H1 (cell line): ENCODE data around the gene GPR37. TPM values are rescaled to one million over a fixed set of nuclear protein-coding genes. Genes with fewer than 3 reads are reported as not detected.

Experiments used
- CTCF ChIA-PET: fragments of 300-600 bp; sonication (Branson Sonifier 250); formaldehyde crosslinking; loops from one replicate; lab custom pipeline; 2021; ENCODE audit not compliant: partially characterized antibody; lab: Charles Lee
- POLR2A ChIA-PET: fragments of 300-600 bp; sonication (Branson Sonifier 250); formaldehyde crosslinking; loops from one replicate; lab custom pipeline; 2021; ENCODE audit warnings: inconsistent platforms; ENCODE audit not compliant: partially characterized antibody; lab: Charles Lee
- DNase-seq, 2 experiments: peaks; one replicate each; pipeline versions ENCODE4 v3.0.0 to v3.0.0-alpha.2; 2010 to 2022; ENCODE audit warnings: low spot score in 2 of 2, low read depth in 1 of 2, mixed read lengths in 1 of 2
- FAIRE-seq: peaks from 2 replicates; lab custom pipeline; 2011; peaks lifted over from hg19 to GRCh38; lab: Jason Lieb, UNC
- H2AFZ ChIP-seq: 2 replicates; pipeline ENCODE4 v1.8.1; 2012; ENCODE audit warnings: low read length, inconsistent platforms
- H2AK5ac ChIP-seq: 2 replicates; pipeline ENCODE4 v1.6.1; 2013; ENCODE audit warnings: low read depth, low read length
- H2BK120ac ChIP-seq: replicated peaks from 2 replicates; pipeline ENCODE3; 2013; ENCODE audit warnings: low read depth, low read length, inconsistent platforms
- H2BK12ac ChIP-seq: 2 replicates; pipeline ENCODE4 v1.6.1; 2013; ENCODE audit warnings: low read depth, low read length
- H2BK15ac ChIP-seq: 2 replicates; pipeline ENCODE4 v1.6.1; 2013; ENCODE audit warnings: low read length
- H2BK20ac ChIP-seq: 2 replicates; pipeline ENCODE4 v1.6.1; 2013; ENCODE audit warnings: low read length
- H2BK5ac ChIP-seq: 2 replicates; pipeline ENCODE4 v1.6.1; 2013; ENCODE audit warnings: low read depth, low read length
- H3K14ac ChIP-seq: 2 replicates; pipeline ENCODE4 v1.6.1; 2013; ENCODE audit warnings: inconsistent platforms; ENCODE audit not compliant: insufficient read length
- H3K18ac ChIP-seq: 2 replicates; pipeline ENCODE4 v1.6.1; 2013; ENCODE audit warnings: low read length; ENCODE audit errors: extremely low read depth
- H3K23ac ChIP-seq: 2 replicates; pipeline ENCODE4 v1.6.1; 2013; ENCODE audit warnings: inconsistent platforms; ENCODE audit not compliant: insufficient read length
- H3K23me2 ChIP-seq: 2 replicates; pipeline ENCODE4 v1.6.1; 2013; ENCODE audit warnings: low read depth, low read length
- H3K27ac ChIP-seq: 2 replicates; pipeline ENCODE4 v1.6.1; 2011; ENCODE audit warnings: low read depth, low read length, inconsistent platforms
- H3K27me3 ChIP-seq, 4 experiments: replicated peaks in 1 of 4; 1 replicate in 1 of 4; 2 replicates in 3 of 4; pipeline versions ENCODE4 v1.6.1 to v1.8.1; 2011 to 2013; ENCODE audit warnings: low read length in 3 of 4, mild to moderate bottlenecking in 3 of 4, inconsistent platforms in 2 of 4, mixed read lengths in 2 of 4, moderate library complexity in 1 of 4; ENCODE audit not compliant: control insufficient read depth in 3 of 4, insufficient read depth in 3 of 4; ENCODE audit errors: extremely low read depth in 1 of 4
- H3K36me3 ChIP-seq, 4 experiments: 2 replicates each; pipeline versions ENCODE4 v1.6.1 to v1.8.1; 2011 to 2013; ENCODE audit warnings: mild to moderate bottlenecking in 4 of 4, low read length in 3 of 4, moderate library complexity in 2 of 4, control low read depth in 1 of 4, inconsistent platforms in 1 of 4; ENCODE audit not compliant: insufficient read depth in 4 of 4, control insufficient read depth in 2 of 4
- H3K4ac ChIP-seq: replicated peaks from 2 replicates; pipeline ENCODE3; 2013; ENCODE audit warnings: low read length, low read depth, mixed read lengths, inconsistent platforms; ENCODE audit not compliant: insufficient read length
- H3K4me1 ChIP-seq, 4 experiments: replicated peaks in 1 of 4; 1 replicate in 1 of 4; 2 replicates in 3 of 4; pipeline versions ENCODE4 v1.6.1 to v1.8.1; 2011 to 2013; ENCODE audit warnings: low read length in 3 of 4, inconsistent platforms in 2 of 4, mixed read lengths in 1 of 4; ENCODE audit not compliant: insufficient read depth in 4 of 4, control insufficient read depth in 3 of 4
- H3K4me2 ChIP-seq, 2 experiments: 2 replicates each; pipeline versions ENCODE4 v1.6.1 to v1.8.1; 2011 to 2013; ENCODE audit warnings: low read depth in 2 of 2, low read length in 2 of 2, control low read depth in 1 of 2, inconsistent platforms in 1 of 2, mild to moderate bottlenecking in 1 of 2; ENCODE audit not compliant: insufficient read depth in 1 of 2
- H3K4me3 ChIP-seq, 4 experiments: fragments of 200-600, 300-600 bp in 1 of 4; sonication (generic), shearing (Covaris generic), sonication (Bioruptor Twin) in 1 of 4; 2 replicates each; pipeline versions ENCODE4 v1.5.1 to v1.8.1; 2011 to 2016; ENCODE audit warnings: low read length in 4 of 4, low read depth in 3 of 4, control low read depth in 2 of 4, inconsistent platforms in 2 of 4, mild to moderate bottlenecking in 2 of 4, mixed read lengths in 1 of 4, moderate library complexity in 1 of 4; ENCODE audit not compliant: insufficient read depth in 2 of 4; ENCODE audit errors: extremely low read depth in 1 of 4
- H3K56ac ChIP-seq: replicated peaks from 2 replicates; pipeline ENCODE3; 2013; ENCODE audit warnings: low read depth, mild to moderate bottlenecking, mixed read lengths, low read length, inconsistent platforms; ENCODE audit not compliant: insufficient read length
- H3K79me1 ChIP-seq: 2 replicates; pipeline ENCODE4 v1.6.1; 2013; ENCODE audit warnings: low read depth, low read length, control low read depth
- H3K79me2 ChIP-seq, 2 experiments: 2 replicates each; pipeline versions ENCODE4 v1.6.1 to v1.8.1; 2012 to 2013; ENCODE audit warnings: low read length in 2 of 2, mild to moderate bottlenecking in 2 of 2, inconsistent platforms in 1 of 2; ENCODE audit not compliant: insufficient read depth in 2 of 2, control insufficient read depth in 1 of 2
- H3K9ac ChIP-seq, 4 experiments: replicated peaks in 1 of 4; 1 replicate in 1 of 4; 2 replicates in 3 of 4; pipeline versions ENCODE4 v1.6.1 to v1.8.1; 2011 to 2013; ENCODE audit warnings: low read depth in 3 of 4, low read length in 3 of 4, control low read depth in 2 of 4, mild to moderate bottlenecking in 2 of 4, moderate library complexity in 2 of 4, inconsistent platforms in 1 of 4; ENCODE audit errors: extremely low read depth in 1 of 4
- H3K9me3 ChIP-seq, 2 experiments: 2 replicates each; pipeline versions ENCODE4 v1.6.1 to v1.8.1; 2012 to 2013; ENCODE audit warnings: mild to moderate bottlenecking in 2 of 2, moderate library complexity in 2 of 2, control low read depth in 1 of 2, inconsistent platforms in 1 of 2, low read depth in 1 of 2, low read length in 1 of 2, mixed read lengths in 1 of 2; ENCODE audit not compliant: insufficient read depth in 2 of 2
- H4K20me1 ChIP-seq, 2 experiments: replicated peaks in 1 of 2; 2 replicates each; pipeline versions ENCODE3 to v1.8.1; 2011 to 2013; ENCODE audit warnings: inconsistent platforms in 2 of 2, low read length in 2 of 2, mild to moderate bottlenecking in 1 of 2; ENCODE audit not compliant: insufficient read depth in 2 of 2, control insufficient read depth in 1 of 2
- H4K5ac ChIP-seq: 2 replicates; pipeline ENCODE4 v1.6.1; 2013; ENCODE audit warnings: low read length, low read depth, mixed read lengths, inconsistent platforms; ENCODE audit not compliant: insufficient read length
- H4K8ac ChIP-seq: 2 replicates; pipeline ENCODE4 v1.8.0; 2013; ENCODE audit warnings: mild to moderate bottlenecking, moderate library complexity, low read length, inconsistent platforms; ENCODE audit not compliant: insufficient read depth; ENCODE audit errors: extremely low read depth
- H4K91ac ChIP-seq: replicated peaks from 2 replicates; pipeline ENCODE3; 2013; ENCODE audit warnings: low read length, mixed read lengths, inconsistent platforms; ENCODE audit not compliant: insufficient read length
- BACH1 ChIP-seq: IDR thresholded peaks from 2 replicates; pipeline ENCODE4 v1.6.1; 2012; ENCODE audit warnings: low read length, improper control_type of control experiment
- HDAC6 ChIP-seq: IDR thresholded peaks from one replicate; pipeline ENCODE4 v1.7.1; 2012; ENCODE audit warnings: low read depth, mild to moderate bottlenecking, inconsistent platforms, low read length, moderate library complexity
- SP2 ChIP-seq: IDR thresholded peaks from 2 replicates; pipeline ENCODE4 v1.6.1; 2012; ENCODE audit warnings: mild to moderate bottlenecking, low read length, inconsistent platforms
- YY1 ChIP-seq: IDR thresholded peaks from 2 replicates; pipeline ENCODE4 v1.6.1; 2011; ENCODE audit warnings: low read depth, mild to moderate bottlenecking, low read length
- WGBS, 2 experiments: shearing (Covaris generic) in 1 of 2; methylation state at CpG; one replicate each; pipeline versions ENCODE4 v1.1.6 to v1.1.7; 2013 to 2015; ENCODE audit warnings: low lambda C conversion rate in 2 of 2, mixed read lengths in 2 of 2, inconsistent platforms in 1 of 2, low coverage in 1 of 2, missing lambda C conversion rate in 1 of 2; ENCODE audit not compliant: insufficient replicate concordance in 2 of 2, insufficient coverage in 1 of 2, insufficient read length in 1 of 2; ENCODE audit errors: extremely low coverage in 1 of 2, missing lambda C conversion rate in 1 of 2; 5-methylcytosine and 5-hydroxymethylcytosine counted together
- polyA plus RNA-seq, 7 experiments: library from polyadenylated mRNA; depleted of rRNA in 3 of 7; stranded (reverse) in 5 of 7; unstranded in 2 of 7; fragments of >200 nt in 5 of 7; fragments of 200-250 nt in 2 of 7; gene quantifications; 1 replicate in 5 of 7; 2 replicates in 1 of 7; 4 replicates in 1 of 7; pipeline versions ENCODE4 v1.2.1 to v1.2.3, GENCODE V29; 2011 to 2013; ENCODE audit warnings: missing spikeins in 2 of 7, mixed read lengths in 2 of 7
- total RNA-seq: library from RNA; stranded (reverse); fragmentation: NEBNext Ultra II Directional; extraction: Animal tissue kit (Norgen Biotek cat#: 25700); gene quantifications from 2 replicates; pipeline ENCODE4 v1.2.1, GENCODE V29; 2021
- TF ChIP-seq, protein P1 (sequence below): IDR thresholded peaks from 2 replicates; pipeline ENCODE4 v1.6.1; 2012; ENCODE audit warnings: inconsistent platforms
- TF ChIP-seq, protein P2 (sequence below): IDR thresholded peaks from 2 replicates; pipeline ENCODE4 v1.6.1; 2012; ENCODE audit warnings: low read length, inconsistent platforms

Gene GPR37
- total and polyA plus RNA-seq, 2 of the 8 experiments (the other 6 are each of a cell fraction or from before 2014, with no cell fraction given): 1.5 to 17.4 TPM

DNA sequence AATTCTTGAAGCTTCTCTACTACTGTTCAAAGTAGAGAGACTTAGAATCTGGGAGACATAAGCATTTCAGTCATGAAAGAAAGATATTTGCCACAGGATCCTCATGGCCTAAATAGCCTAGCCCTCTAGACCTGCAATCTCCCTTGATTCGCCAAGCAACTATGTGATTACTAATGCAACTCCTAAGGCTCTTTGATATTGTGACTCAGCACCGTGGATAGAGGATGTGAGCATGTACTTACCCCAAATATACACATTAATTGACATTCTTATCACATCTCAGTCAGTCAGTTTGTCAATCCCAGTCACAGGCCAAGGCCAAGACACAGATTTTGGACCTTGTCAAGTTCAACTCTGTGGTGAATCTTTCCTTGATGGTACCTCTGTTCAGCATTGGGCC is 42.6 kb downstream of the GPR37 start:
- no peak overlapping the region for H3K56ac ChIP-seq
- no peak overlapping the region for H3K18ac ChIP-seq
- no peak overlapping the region for H2AFZ ChIP-seq
- TF ChIP-seq, protein P1, sequence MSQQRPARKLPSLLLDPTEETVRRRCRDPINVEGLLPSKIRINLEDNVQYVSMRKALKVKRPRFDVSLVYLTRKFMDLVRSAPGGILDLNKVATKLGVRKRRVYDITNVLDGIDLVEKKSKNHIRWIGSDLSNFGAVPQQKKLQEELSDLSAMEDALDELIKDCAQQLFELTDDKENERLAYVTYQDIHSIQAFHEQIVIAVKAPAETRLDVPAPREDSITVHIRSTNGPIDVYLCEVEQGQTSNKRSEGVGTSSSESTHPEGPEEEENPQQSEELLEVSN: no peak
- TF ChIP-seq YY1: no peak
- TF ChIP-seq BACH1: no peak
- TF ChIP-seq, protein P2, sequence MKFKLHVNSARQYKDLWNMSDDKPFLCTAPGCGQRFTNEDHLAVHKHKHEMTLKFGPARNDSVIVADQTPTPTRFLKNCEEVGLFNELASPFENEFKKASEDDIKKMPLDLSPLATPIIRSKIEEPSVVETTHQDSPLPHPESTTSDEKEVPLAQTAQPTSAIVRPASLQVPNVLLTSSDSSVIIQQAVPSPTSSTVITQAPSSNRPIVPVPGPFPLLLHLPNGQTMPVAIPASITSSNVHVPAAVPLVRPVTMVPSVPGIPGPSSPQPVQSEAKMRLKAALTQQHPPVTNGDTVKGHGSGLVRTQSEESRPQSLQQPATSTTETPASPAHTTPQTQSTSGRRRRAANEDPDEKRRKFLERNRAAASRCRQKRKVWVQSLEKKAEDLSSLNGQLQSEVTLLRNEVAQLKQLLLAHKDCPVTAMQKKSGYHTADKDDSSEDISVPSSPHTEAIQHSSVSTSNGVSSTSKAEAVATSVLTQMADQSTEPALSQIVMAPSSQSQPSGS: no peak
- TF ChIP-seq HDAC6: no peak
- TF ChIP-seq SP2: no peak
- peaks cover 0 to 6% (median 2%) of the 10 kb centered on the region in 4 experiments; a peak in 2 of 7 replicates for H3K4me1 ChIP-seq
- DNase-seq (no peak), FAIRE-seq (peak; percentile 19)
- no peak overlapping the region for H2BK20ac ChIP-seq
- H2BK120ac ChIP-seq: no peak overlapping the region
- POLR2A ChIA-PET: no interaction called here
- no peaks in the 10 kb centered on the region for H4K20me1 ChIP-seq
- no peak overlapping the region for H2BK15ac ChIP-seq
- H4K8ac ChIP-seq: no peak overlapping the region
- H2BK5ac ChIP-seq: no peak overlapping the region
- H3K14ac ChIP-seq: no peak overlapping the region
- H3K79me1 ChIP-seq: no peaks in the 10 kb centered on the region
- CTCF ChIA-PET: interaction anchor here (1.5 kb wide), 1 partner anchor 13 kb away, joined by 5 read pairs; no protein-coding TSS in a partner anchor
- no peak overlapping the region for H4K5ac ChIP-seq
- WGBS, 2 experiments: 89% methylated on average over 2 of the region's 2 CpGs; no CpG with 5 or more reads in 1 of the 2 experiments
- no peak overlapping the region for H3K9ac ChIP-seq
- H4K91ac ChIP-seq: no peak overlapping the region
- no peak overlapping the region for H3K4ac ChIP-seq
- no peak overlapping the region for H2AK5ac ChIP-seq
- no peaks in the 10 kb centered on the region for H3K36me3 ChIP-seq
- no peak overlapping the region for H2BK12ac ChIP-seq
- H3K27me3 ChIP-seq: no peaks in the 10 kb centered on the region
- H3K79me2 ChIP-seq: no peaks in the 10 kb centered on the region
- H3K4me2 ChIP-seq: no peak overlapping the region
- no peaks in the 10 kb centered on the region for H3K23me2 ChIP-seq
- no peak overlapping the region for H3K4me3 ChIP-seq
- H3K23ac ChIP-seq: no peak overlapping the region
- H3K27ac ChIP-seq: no peak overlapping the region
- H3K9me3 ChIP-seq: no peaks in the 10 kb centered on the region
